Fibroblast of mammary gland (primary cell): Measurements from ENCODE around the gene AKAP6.
"Not testable (repeated sequence)": the region's sequence is repeated elsewhere in the genome, so short reads cannot be mapped to it uniquely, and the experiment has no call there.

Source experiments
- DNase-seq: peaks from one replicate; pipeline ENCODE4 v3.0.0-alpha.2; 2010; ENCODE audit warnings: low read depth
- H3K4me3 ChIP-seq: 2 replicates; pipeline ENCODE4 v1.5.1; 2011; ENCODE audit warnings: low read depth, mild to moderate bottlenecking, low read length, moderate library complexity; ENCODE audit not compliant: control insufficient read depth
- CTCF ChIP-seq: conservative IDR thresholded peaks from 2 replicates; pipeline ENCODE4 v1.5.1; 2011; ENCODE audit warnings: low read depth, low read length, inconsistent platforms; ENCODE audit not compliant: control insufficient read depth, insufficient read depth

The AKAP6 gene

GRCh38 chr14:32366986-32367385 is 37.9 kb downstream of the AKAP6 start:
- no peak overlapping the region for H3K4me3 ChIP-seq
- DNase-seq = peak; percentile 91
- TF ChIP-seq CTCF = no peak

DNA sequence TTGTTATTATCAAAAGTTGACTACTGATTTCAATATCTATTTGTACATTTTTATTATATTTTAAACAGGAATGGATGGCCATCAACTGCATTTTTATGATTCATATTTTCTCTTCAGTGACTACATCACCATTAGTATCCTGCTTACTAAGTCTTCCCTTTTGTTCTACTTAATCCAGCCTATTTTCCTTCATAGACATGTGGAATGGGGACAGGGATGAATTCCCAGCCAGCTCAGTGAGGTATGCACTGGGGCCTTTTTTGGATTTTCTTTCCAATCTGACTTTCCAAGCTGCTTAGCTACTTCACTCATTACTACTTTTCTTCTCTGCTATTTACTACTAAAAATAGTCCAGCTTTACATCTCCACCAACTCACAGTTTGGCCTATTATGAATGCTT is 38.4 kb downstream of the AKAP6 start:
- TF ChIP-seq CTCF = no peak
- H3K4me3 ChIP-seq = no peak overlapping the region
- peak; percentile 27 for DNase-seq

DNA sequence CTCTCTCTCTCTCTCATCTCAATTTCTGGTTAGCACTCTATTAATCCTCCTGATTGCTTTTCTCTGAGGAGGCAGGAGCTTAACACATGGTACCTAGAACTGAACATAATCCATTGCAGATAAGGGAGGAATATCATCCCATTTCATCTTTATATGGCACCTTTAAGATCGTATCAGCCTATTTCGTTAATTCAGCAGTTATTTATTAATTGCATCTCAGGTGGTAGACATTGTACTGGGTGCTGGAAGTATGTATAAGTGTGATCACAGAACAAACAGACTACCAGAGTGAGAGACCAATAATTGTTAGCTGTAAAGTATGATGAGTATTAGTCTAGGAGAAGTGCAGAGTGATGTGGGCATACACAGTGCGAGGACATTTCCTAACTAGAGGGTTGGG is 39.0 kb downstream of the AKAP6 start:
- DNase-seq = no peak
- H3K4me3 ChIP-seq = no peak overlapping the region
- no peak for TF ChIP-seq CTCF

- DNase-seq = peak; percentile 88
- H3K4me3 ChIP-seq = no peak overlapping the region
- no peak for TF ChIP-seq CTCF
These were observed 41.6 kb downstream of the AKAP6 start for GRCh38 chr14:32370714-32371113.

DNA sequence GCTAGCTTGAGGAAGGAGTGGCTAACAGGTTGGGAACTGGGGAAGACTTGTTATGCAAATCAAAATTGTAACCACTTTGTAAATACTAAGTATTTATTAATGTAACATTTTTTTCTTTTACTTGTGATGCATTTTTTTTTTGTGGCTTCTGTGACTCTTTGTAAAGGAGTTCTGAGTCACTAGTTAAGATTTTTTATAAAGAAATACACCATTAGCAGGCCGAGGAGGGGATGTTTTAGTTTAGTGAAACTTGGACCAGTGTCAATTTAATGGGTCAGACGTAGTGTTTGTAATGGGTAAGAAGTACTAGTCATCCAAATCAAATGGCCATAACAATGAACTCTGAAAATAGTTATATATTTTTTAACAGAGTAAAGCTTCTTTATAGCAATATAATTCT is 43.1 kb downstream of the AKAP6 start:
- no peak overlapping the region for H3K4me3 ChIP-seq
- peak; percentile 99 for DNase-seq
- no peak for TF ChIP-seq CTCF

DNA sequence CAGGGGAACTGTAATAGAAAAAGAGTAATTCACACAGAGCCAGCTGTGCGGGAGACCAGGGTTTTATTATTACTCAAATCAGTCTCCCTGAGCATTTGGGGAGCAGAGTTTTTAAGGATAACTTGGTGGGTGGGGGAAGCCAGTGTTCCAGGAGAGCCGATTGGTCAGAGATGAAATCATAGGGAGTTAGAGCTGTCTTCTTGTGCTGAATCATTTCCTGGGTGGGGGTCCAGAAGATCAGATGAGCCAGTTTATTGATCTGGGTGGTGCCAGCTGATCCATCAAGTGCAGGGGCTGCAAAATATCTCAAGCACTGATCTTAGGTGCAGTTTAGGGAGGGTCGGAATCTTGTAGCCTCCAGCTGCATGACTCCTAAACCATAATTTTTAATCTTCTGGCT is 44.1 kb downstream of the AKAP6 start:
- not testable (repeated sequence) for DNase-seq, H3K4me3 ChIP-seq

DNA sequence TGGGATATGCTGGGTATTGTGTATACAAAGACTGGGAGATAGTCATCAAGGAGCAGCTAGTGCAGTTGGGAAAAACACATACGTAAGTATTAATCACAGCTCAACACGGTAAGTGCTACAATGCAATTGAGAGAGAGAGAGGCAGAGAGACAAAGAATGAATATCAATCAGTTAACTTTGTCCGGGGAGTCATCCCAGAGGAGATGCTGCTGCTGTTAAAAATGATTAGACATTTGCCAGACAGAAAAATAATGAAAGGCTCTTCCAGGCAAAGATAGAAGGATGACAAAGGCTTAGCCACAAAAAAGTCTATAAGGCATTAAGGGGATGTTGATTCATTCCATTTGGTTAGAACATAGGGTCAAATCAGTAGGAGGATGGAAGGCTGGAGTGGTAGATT is 45.1 kb downstream of the AKAP6 start:
- TF ChIP-seq CTCF = no peak
- H3K4me3 ChIP-seq = no peak overlapping the region
- DNase-seq = peak; percentile 89

- H3K4me3 ChIP-seq = no peak overlapping the region
- no peak for TF ChIP-seq CTCF
- no peak for DNase-seq
These were observed 46.6 kb downstream of the AKAP6 start for GRCh38 chr14:32375663-32376062.
